ENCODE results near the gene CCDC186.

CCDC186 gene

DNA sequence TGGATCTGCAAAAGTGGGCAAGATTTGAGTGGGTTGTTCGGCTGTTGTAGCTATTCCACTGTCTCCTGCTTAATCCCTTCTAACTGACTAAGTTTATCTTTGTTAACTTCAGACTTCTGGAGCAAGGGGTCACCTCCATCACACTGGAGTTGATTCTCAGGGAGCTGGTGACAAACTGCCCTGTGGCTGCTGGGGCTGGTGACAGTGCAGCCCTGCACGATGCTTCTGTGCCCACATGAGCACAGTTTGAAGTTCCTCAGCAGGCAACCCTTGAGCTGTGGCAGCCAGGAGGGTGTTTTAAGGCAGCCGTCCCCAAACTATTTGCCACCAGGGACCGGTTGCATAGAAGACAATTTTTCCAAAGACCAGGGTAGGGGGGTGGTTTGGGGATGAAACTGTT, 89.8 kb downstream of the CCDC186 start:
- H3K27ac ChIP-seq: no peak overlapping the region
- ChIA-PET CTCF (interaction anchor here (0.5 to 1.1 kb wide), 3 partner anchors 43 to 171 kb away, joined by 3 read pairs; no protein-coding TSS in a partner anchor), POLR2A (ENCODE audit: low non-redundant PET) (no interaction called here)
- TF ChIP-seq, protein P1, sequence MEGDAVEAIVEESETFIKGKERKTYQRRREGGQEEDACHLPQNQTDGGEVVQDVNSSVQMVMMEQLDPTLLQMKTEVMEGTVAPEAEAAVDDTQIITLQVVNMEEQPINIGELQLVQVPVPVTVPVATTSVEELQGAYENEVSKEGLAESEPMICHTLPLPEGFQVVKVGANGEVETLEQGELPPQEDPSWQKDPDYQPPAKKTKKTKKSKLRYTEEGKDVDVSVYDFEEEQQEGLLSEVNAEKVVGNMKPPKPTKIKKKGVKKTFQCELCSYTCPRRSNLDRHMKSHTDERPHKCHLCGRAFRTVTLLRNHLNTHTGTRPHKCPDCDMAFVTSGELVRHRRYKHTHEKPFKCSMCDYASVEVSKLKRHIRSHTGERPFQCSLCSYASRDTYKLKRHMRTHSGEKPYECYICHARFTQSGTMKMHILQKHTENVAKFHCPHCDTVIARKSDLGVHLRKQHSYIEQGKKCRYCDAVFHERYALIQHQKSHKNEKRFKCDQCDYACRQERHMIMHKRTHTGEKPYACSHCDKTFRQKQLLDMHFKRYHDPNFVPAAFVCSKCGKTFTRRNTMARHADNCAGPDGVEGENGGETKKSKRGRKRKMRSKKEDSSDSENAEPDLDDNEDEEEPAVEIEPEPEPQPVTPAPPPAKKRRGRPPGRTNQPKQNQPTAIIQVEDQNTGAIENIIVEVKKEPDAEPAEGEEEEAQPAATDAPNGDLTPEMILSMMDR (conservative IDR thresholded peaks at IDR 0.05; ENCODE audit: low read depth): no peak
- no peak for DNase-seq (ENCODE audit: low spot score)

DNA sequence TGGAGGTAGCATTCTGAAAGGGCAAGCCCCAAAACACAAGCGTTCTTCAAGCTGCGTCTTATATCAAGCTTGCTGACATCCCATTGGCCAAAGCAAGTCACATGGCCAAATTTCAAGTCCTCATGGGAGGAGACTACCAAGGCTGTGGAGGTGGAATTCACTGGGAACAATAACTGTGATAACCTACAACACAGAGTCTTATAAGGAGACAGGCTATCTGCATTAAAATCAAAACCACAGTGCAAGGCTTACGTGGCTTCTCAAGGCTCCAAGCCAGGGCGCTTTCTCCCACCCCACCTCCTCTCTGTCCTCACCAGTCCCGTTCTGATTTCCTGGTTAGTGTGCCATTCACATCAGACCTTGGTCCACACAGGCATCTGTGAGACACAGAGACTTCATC, 91.0 kb downstream of the CCDC186 start:
- POLR2A ChIA-PET (ENCODE audit: low non-redundant PET): no interaction called here
- H3K27ac ChIP-seq: no peak overlapping the region
- TF ChIP-seq, protein P1 (conservative IDR thresholded peaks at IDR 0.05; ENCODE audit: low read depth): no peak
- no peak for DNase-seq (ENCODE audit: low spot score)
- CTCF ChIA-PET: no interaction called here

DNA sequence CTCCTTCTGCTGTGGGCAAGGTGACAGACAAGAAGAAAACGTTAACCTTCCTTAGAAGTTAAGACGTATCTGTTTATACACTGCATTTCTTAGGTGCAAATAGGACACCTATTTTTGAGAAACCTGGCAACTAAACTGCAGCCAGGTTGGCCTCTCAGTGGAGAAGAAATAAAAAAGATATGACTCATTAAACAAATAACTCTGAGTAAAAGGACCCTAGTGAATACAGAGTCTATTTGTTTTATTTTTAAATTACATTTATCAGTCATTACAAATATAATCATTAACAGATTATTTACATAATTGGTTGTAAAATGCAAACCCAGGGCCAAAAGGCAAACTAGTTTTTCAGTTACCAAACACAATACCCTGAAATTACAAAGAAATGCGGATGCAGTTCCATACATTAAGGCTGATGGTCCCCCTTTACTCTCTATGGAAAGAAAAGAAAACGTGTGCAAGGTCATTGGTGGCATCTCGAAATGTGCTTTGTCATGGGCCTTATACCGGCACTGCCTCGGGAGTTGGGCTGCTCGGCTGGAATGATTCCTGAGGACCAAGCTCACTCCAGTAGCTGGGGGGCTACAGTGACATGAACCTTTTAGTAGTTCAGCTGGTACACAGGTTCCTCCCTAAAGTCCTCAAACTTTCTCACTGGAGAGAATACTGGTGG, 92.0 kb downstream of the CCDC186 start:
- ChIA-PET POLR2A (ENCODE audit: low non-redundant PET) (no interaction called here), CTCF (interaction anchor here (0.6 kb wide), 1 partner anchor 245 kb away, joined by 5 read pairs; no protein-coding TSS in a partner anchor)
- no peak overlapping the region for H3K27ac ChIP-seq
- no peak for DNase-seq (ENCODE audit: low spot score)
- TF ChIP-seq, protein P1 (conservative IDR thresholded peaks at IDR 0.05; ENCODE audit: low read depth): no peak

DNA sequence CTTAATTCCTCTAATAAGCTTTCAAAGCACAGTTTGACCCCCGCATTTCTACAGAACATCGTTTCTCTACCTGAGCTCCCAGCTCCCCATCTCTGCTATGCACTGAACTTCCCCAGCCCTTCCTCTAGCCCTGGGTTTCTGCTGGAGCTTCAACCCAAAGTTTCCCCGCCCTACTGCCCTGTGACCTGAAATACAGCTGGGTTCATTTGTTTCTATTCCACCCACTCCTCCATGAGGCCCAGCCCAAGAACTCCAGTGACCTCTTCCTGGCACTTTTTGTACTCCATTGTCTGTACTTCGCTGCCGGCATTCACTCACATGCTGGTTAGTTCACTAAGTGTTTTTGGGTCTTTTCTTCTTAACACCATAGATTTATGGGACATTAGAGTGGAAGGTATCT, 94.6 kb downstream of the CCDC186 start:
- TF ChIP-seq, protein P1 (conservative IDR thresholded peaks at IDR 0.05; ENCODE audit: low read depth): no peak
- ChIA-PET POLR2A (ENCODE audit: low non-redundant PET) (no interaction called here), CTCF (interaction anchor here (1.1 kb wide), 1 partner anchor 10 kb away, joined by 5 read pairs; no protein-coding TSS in a partner anchor)
- no peak for DNase-seq (ENCODE audit: low spot score)
- H3K27ac ChIP-seq: no peak overlapping the region

DNA sequence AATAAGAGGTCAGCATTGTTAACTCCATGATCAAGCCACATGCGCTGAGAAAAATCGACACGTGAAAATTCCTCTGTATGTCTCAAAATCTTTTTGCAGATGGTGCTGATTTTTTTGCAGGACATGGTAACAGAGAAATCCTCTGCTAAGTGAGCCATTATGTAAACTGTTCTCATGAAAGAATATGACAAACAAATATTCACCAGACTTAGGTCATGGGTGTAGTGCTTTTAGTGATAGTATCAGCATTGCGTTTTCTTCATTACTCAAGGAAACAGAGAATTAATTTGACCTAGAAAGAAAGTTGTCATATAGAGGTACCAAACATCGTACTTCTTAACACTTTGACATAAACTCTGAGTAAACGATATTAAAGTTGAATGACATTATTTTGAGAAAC, 95.7 kb downstream of the CCDC186 start:
- POLR2A ChIA-PET (ENCODE audit: low non-redundant PET): no interaction called here
- DNase-seq (ENCODE audit: low spot score): no peak
- H3K27ac ChIP-seq: no peak overlapping the region
- CTCF ChIA-PET: interaction anchor here (0.7 to 1.1 kb wide), 2 partner anchors 9 to 10 kb away, joined by 5 read pairs; no protein-coding TSS in a partner anchor
- TF ChIP-seq, protein P1 (conservative IDR thresholded peaks at IDR 0.05; ENCODE audit: low read depth): no peak

DNA sequence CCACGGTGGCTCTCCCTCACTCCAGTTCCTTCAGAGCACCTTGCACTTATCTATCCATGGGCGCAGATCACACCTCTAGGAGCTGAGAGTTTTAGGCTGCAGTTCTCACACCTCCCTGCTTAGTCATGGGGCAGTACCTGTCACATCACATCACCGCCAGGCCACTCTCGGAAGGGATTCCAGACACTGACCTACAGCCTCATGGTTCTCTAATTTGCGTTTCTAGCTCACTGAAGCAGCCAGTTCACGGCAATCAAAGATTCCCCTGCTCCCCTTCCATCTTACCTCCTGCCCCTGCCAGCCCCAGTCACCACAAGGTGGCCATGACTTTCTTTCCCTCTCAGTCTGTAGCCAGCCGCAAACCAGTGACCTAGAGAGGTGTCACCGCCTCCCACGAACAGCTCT, 96.2 kb downstream of the CCDC186 start:
- ChIA-PET POLR2A (ENCODE audit: low non-redundant PET) (no interaction called here), CTCF (interaction anchor here (0.6 to 0.7 kb wide), 2 partner anchors 9 to 56 kb away, joined by 3 to 5 read pairs; no protein-coding TSS in a partner anchor)
- no peak for DNase-seq (ENCODE audit: low spot score)
- H3K27ac ChIP-seq: no peak overlapping the region
- TF ChIP-seq, protein P1 (conservative IDR thresholded peaks at IDR 0.05; ENCODE audit: low read depth): no peak

Measured in RWPE1 (cell line).